CD4-positive, alpha-beta T cell treated with Interleukin-4 for 4 hours (primary cell): ENCODE measurements around the gene PITPNB.
A peak's percentile ranks its signal among the peaks of the same experiment; 100 is the strongest.

Experiments
- DNase-seq: peaks from one replicate; pipeline ENCODE4 v3.0.0-alpha.2; 2020

PITPNB gene

DNA sequence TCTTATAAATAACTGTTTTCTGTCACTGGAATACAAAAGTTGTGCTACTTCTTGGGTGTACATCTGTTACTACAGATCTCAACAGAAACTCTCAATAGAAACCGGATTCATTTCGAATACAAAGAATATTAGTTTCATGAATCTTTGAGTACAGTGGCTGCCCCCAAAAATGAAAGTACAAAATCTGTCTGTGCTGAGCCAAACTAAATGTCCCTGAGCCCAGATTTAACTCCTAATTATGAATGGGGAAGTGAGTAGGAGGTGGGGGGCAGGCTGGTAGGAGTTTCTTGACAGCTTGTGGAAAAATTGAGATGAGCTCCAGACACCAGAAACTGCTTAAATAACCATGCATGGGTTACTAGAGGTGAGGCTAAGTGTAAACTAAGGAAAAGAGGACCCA lies 41.6 kb downstream of the PITPNB start:
- DNase-seq: no peak

DNA sequence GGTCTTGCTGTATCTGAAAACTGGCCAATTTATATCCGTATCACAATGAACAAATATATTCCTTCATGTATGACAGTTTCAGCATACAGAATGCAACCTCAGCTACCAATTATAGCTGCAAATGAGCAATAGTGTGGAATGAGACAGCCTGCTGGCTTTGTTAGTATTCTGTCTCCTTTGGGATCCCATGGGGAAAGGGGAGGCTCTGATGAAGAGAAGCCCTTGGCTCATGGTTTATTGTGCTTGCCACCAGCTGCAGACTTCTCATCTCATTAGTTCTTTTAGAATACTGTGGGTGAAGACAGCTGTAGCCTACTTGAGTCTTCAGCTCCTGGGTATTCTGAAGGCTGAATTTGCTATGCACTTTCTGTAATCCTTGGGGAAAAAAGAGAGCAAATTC lies 42.4 kb downstream of the PITPNB start:
- DNase-seq: no peak

DNA sequence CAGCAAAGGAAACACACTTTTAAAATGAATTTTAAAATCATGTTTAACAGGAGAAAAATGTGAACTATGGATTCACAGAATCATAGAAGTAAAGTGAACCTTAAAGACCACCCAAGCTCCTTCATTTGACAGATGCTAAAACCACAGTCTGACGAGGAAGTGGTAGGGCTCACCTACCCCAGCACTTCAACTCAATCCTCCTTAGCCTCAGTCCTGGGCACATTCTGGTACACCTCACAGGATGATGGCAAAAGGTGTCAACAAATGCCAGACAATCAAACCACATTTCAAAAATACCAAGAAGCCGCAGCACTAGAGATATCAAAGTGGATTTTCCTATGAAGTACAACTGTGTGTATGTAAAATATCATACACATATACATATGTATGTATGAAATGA lies 43.1 kb downstream of the PITPNB start:
- peak; percentile 45 for DNase-seq

DNA sequence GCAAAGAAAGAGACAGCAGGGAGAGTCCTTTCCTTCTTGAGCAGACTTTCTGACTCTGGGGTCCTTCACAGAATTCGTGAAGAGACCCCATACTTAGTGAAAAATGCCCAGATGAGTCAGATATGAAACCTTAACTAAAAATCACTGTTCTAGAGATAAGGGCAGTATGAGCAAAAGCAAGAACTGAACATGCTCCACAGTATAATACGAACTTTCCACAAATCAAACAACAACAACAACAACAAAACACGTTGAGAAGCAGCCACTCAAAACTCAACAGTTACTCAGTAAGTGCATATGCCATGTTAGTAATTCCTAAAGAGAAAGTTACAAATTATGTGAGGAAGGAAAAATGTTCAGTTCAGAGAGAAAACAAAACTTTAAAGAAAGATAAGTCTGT lies 44.3 kb downstream of the PITPNB start:
- DNase-seq: no peak

DNA sequence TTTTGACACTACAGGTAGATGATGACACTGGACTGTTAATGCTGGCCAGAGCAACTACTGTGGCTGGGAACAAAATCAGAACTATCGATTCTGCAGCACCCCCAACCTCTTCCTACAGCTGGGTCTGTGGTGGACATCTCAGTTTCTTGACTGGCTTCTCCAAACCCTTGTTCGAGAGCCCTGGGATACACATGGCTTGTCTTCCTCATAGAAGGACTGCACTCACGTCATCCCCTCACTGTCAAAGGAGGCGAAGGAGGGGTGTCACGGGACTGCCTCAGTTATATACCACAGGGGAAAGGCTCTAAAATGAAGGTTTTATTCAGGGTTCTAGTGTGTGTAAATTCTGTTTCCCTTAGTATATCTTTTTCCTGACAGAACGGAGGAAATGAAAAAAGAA lies 44.9 kb downstream of the PITPNB start:
- no peak for DNase-seq

DNA sequence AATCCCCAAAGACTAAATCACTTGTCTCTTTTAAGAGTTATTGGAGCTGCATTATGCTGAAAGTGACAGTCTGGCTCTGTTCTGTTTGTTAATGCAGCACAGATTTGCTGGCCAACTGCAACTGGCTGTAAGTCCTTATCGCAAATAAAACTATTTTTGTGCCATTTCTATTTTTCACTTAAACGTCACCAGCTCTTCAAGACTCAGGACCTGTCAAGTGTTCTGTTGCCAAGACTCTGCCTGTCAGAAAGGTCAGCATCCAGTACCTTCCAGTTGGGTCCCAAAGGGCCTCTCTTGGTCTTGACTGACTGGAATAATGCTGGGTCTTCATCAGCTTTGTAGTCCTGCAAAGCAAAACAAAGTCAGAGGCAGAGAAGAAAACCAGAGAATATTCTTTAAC lies 45.6 kb downstream of the PITPNB start:
- no peak for DNase-seq

DNA sequence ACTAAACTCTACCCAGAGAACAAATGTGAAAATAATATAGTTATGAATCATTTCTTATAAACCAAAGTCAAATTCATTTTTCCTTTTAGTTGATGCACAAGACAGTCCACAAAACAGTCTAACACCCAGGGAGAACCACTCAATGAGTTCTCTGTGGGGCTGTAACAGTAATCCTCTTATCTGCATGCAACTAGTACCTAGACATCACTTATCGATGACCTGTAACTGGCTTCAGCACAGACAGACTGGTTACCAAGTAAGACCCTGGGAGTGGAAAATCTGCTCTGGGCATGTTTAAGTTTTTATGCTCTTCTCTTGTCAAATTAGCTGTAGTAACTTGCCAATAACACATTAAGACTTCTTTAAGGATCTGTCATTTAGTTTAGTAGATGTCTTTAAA lies 46.6 kb downstream of the PITPNB start:
- no peak for DNase-seq

DNA sequence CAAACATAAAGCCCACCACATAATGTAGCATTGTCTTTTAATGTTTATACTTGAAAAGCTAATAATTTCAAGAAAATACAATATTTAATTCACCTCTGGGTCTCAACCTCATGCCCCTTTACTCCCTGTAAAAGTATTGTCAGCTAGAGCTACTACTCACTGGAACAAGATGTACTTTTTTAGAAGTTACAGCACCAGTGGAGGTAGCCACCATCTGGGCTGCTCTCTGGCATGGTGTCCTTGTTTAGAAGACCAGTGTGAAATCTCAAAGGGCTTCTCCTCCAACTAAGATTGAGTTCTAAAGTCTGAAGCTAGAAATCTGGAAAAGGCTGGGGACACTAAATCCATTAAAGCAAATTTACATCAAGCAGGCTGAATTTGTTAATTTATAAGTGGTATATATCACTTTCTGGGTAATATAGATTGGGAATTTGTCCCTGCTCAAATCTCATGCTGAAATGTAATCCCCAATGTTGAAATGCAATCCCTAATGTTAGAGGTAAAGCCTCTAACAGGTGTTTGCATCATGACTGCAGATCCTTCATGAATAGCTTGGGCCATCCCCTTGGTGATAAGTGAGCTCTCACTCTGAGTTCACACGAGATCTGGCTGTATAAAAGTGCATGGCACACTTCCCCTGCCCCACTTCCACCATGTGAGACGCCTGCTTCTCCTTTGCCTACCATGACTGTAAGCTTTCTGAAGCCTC lies 47.6 kb downstream of the PITPNB start:
- no peak for DNase-seq

DNA sequence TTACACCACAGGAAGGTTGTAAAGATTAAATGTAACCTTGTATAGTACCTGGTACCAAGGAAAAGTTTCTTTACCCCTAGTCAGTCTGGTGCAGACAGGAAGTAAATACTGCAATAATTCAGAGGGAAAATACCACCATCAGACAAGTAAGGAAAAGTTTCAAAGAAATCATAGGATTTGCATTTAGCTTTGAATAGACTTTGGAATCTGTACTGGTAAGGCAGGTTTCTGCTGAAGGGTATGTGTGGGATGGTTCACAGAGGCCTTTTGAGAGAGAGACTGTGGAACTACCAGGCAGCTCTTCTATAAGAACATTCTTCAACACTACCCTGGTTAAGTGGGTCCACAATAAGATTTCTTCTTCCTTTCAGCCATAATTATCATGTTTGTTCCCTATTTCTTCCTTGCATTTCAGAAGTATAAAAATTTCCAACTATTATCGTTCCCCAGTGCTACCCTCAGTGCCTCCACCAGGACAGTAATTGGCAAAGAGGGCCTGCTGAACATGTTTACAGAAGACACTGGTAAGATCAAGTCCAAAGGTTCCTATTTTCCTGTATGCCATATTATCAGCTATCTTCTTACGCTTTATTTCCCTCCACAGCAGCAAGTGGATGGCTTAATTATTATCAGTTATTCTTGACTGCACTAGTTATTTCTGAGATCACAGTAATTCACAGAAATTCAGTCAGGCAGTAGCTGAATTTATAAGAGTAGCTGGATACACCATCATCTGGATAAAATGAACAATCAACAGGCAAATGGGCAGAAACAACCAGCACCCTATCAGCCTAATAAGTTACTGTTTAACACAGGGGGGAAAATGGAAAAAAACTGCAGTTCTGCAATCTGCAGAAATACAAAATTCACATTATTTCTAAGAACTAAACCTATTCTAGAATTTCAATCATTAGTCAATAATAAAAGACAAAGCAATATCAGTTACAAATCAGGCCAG lies 48.5 kb downstream of the PITPNB start:
- DNase-seq: no peak

DNA sequence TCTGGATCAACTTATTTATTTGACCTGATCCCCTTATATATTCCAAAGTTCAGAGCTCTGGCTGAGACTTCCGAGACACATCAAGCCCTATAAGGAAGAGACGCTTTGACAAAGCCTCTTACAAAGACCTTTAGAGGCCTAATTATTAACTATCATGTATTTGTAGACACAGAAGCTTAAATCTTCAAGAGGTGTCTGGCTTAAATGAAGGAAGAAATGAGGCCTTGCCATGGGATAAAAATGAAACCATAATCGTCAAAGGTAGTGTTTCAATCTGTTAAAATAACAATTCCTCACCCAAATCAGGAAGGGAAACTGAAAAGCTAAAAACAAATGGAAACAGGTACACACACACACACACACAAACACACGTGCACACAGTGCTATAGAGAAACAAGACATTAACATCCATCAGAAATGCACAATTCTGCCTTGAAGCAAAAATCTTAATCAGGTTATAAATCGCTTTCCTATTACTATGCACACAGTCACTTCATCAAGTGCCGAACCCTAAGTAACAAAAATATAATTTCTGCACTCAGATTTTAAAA lies 50.2 kb downstream of the PITPNB start:
- DNase-seq: no peak

DNA sequence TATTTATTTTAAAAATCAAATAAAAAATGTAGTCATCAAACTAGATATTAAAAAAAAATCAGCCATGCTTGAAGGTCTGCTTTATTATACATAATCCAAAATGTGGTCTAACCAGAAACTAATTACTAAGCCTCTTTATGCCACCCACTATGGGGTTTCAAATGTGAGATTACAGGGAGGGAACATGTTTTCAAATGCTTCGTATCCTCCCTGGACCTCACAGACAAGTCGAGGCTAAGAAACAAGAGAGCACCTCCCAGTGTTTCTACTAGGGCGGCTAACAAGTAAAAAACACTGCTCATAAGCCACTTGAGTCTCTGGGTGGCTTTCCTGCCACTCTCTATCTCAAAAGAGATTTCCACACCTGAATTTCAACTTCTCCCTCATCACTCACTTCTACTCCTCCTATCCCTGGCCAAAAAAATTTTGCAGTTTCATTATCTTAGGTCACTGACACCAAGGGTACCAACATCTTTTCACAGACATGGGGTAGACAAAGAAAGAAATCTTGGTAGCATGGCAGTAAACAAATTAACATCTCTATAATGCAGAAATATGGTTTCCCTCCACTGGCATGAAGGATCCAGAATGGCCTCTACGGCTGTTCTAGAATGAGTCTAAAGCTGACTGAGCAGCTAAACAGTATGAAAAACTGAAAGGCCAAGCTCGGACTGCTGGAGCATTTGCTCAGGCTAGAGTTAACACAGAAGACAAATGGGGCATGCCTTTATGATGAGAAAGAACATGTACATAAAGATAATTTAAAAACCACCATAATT lies 50.9 kb downstream of the PITPNB start:
- no peak for DNase-seq

DNA sequence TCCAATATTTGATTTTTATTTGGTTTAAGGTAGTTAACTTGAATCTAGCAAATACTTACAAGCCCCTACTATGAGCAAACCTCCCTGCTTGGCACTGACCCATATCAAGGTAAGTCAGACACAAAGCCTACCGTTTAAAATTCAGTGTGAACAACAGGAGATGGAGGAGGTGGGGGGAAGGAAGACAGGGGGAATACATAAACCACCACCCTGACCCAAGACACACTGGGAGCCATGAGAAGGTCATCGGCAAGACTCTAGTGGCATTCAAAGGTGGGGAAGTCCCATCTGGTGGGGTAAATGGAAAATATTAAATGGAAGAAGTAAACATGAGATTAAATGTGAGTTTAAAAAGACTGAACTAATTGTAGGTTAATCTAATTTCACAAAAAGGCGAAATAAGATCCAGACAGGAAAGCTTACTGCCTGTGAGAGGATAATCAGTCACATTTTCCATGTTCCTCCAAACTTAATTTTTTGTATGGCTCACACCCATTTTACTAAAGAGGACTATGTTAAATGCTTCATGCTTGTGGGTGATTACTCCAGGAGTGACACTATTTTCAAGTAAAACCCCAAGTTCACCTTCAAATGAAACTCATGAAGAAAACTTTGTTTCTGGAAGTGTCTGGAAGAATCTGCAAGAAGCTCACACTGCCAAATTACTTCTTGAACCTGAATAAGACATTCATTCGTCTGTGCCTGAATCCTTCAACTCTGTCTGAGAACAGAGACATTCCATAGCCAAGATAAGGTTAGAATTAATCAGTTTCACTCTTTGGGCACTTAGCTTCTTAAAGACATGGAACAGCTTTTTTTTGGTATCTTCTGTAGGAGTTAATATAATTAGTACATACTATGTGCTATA lies 51.7 kb downstream of the PITPNB start:
- DNase-seq: no peak

DNA sequence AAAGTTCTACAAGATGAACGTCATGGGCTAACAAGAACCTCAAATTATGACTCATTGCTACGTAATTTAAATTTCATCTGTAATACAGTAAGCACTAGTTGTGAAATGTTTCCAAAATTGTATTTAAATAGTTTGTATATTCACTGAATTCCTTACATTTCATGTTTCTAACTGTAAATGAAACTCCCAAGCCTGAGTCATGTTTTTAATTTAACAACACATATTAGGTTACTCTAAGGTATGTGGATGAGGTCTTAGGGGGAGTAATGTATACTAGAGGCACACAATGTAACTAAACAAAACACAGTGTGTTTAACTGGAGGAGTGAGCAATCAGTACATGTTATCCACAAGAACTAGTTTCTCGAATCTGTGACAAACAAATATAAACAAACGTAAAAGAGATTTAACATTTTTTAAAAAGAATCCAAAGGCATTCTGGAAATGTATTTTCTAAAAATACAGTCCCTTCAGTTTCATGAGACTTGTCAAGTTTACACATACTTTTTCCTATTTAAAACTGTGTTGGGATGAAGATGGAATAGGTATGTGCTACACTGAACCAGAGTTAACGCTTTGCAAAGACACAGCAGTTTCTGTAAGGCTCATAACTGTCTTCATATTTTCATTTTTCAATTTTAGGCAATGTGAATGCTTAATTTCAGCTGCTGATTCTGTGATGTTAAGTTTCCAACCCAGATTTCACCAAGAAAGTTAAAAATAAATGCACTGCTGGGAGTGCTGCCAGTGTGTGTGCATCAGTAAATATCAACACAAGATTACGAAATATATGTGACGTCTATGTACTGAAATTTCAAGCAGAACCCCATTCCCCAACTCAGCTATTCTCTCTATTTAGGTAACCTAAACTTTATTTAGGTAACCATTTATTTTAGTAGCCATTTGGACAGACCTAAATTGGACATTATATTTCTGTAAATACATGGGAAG lies 52.6 kb downstream of the PITPNB start:
- DNase-seq: no peak

DNA sequence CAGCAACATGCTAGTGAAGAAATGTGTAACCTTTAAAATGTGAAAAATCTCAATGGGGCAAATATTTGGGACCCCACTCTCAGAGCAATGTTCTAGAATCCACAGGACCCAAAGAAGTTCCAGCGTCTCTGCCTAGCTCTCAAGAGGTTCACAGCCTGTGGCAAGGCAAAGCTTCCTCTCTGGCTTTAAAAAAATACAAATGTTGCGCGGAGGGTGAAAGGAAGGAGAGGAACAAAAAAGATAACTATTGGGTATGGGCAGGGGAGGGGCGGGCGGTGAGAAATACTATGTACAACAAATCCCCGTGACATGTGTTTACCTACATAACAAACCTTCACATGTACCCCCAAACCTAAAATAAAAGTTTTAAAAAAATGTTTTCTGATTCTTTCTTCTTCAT lies 53.6 kb downstream of the PITPNB start:
- DNase-seq: no peak

DNA sequence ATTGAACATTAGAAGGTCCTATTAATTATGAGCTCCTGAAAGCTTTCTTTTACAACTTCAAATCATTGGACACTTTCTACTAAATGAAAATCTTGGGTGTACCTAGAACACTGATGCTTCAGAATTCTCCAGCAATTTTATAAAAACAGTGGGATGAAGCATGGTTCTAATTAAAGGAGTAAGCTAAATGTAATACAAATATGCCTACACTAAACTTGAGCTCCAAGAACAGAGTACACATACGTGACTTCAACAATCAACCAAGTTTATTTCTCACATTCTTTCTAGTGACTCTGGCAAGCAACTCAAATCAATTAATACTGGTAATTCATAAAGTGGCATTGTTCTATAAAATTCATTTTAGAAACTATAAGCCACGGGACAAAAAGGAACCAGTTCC lies 55.5 kb downstream of the PITPNB start:
- no peak for DNase-seq

DNA sequence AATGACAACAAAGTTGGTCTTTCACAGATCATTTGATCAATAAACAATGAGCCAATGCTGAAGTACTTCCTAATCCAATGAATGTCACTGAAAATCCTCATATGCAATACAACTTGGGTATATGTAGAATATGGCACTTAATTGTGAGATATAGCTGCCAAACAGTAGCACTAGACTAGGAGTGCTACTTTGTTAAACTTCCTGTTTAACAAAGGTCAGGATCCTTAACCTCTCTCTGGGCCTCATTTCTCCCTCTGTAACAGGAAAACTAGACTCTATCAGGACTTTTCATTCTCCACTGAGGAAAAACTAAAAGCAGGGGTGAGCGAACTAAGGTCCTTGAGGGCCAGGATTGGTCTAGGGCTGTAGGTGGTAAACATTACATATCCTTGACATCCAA lies 56.1 kb downstream of the PITPNB start:
- DNase-seq: no peak

DNA sequence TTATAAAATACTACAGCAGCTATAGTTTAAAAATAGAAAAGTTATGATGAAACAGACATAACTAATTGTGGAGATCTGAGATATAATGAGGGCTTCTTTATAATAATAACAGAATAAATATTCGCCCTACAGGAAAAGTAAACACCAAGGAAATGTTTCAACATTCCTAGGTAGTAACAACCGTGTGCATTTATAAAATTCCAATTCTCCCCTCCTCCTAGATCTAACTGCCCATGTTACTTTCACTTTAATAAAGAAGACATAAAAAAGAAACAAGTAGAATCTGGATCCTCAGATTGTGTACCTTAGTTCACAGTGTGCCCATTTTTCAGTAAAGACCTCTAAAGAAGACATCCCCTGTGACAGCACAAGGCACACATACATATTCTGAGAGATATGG lies 59.7 kb downstream of the PITPNB start:
- DNase-seq: no peak

DNA sequence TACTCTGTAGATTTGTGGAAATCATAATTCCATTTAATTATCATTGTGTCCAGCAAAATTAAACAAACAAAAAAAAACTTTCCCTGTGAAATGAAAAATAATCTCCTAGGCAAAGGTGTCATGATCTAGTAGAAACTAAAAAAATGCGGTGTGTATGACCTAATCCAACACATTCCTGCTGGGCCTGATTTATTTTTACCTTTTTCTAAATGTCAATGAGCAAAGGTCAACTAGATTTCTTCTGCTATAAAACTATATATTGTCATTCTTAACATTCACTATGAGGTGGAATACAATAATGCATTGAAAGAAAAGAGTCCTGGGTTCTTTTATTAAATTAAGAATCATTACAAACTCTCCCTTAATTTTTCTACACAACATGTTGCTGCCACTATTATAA lies 60.4 kb downstream of the PITPNB start:
- DNase-seq: no peak

DNA sequence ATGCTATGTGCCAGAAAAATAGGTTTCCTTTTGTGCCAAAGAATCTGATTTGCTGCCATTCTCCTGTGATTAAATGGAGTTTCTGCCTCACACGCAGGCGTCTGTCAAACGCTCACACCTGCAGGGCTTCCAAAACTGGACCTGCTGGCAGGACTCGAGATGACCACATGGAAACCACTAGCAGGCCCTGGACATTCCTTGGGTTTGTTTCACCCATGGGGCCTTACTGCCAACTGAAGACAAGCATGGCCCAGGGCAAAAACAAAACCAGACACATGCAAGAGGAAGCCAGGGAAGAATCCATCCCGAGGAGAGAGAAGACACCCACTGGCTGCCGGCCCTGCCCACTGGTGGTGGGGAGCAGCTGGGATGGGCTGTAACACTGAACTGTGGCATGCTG lies 61.6 kb downstream of the PITPNB start:
- no peak for DNase-seq

DNA sequence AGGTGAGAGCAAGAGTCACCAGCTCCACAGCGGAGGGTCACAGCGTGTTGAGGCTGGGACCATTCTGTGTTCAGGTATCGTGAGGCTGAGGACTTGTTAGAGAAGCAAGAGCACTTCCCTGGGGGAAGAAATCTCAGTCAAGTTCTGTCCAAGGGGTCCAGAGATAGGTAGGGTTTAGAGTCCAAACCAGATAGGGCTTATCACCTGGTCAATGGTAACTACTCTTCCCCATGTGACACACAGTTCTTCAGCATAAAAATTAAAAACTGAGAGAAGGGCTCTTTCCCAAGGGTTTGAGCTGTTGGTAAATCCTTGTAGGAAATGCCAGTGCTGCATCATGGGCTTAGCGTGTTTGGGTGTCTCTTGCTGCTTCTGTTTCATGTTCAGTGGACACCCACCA lies 62.7 kb downstream of the PITPNB start:
- DNase-seq: no peak

DNA sequence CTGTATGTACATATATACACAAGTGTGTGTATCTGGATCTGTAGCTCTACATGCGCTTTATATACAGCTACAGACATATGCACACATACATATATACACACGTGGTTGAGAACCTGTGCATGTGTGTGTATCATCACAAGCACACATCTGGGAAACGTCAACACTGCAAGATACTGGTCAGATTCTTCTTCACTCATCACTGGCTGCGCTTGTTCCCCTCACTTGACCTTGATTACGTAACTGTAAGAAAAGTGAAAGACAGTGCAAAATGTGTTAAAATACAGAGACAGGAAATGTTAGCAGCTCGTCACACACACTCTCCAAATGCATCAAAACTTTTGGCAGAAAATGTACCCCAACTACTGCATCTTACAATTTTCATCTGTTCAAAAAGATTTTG lies 65.6 kb downstream of the PITPNB start:
- DNase-seq: no peak
